Stimulated activated CD8-positive, alpha-beta memory T cell treated with anti-CD3 and anti-CD28 coated beads, Interleukin-4, amount 100 ng/mL, for 1 hour (primary cell): Measurements from ENCODE around the gene RPS2.
"Not testable (repeated sequence)": the region's sequence is repeated elsewhere in the genome, so short reads cannot be mapped to it uniquely, and the experiment has no call there.

ENCODE experiments used
- DNase-seq, 2 donors: peaks; one replicate each; pipeline ENCODE4 v3.0.0-alpha.2; 2020; ENCODE audit warnings: low read depth in 2 of 2, low spot score in 1 of 2

Gene RPS2

GRCh38 chr16:1920727-1921171 lies 43.9 kb downstream of the RPS2 start:
- no peak for DNase-seq

GRCh38 chr16:1920122-1920521 lies 44.5 kb downstream of the RPS2 start:
- not testable (repeated sequence) for DNase-seq

- DNase-seq, result no peak
These were observed 45.2 kb downstream of the RPS2 start for GRCh38 chr16:1919327-1919998.

GRCh38 chr16:1918351-1919326 lies 46.0 kb downstream of the RPS2 start, which contains the start of gene HS3ST6:
TSS of gene HS3ST6 (minus strand) at chr16:1918415. CDS start at chr16:1918323, 92 bp downstream.
- DNase-seq, result no peak

GRCh38 chr16:1917665-1918350 lies 46.8 kb downstream of the RPS2 start:
- no peak for DNase-seq

- no peak for DNase-seq
These were observed 47.5 kb downstream of the RPS2 start for GRCh38 chr16:1917056-1917664.

GRCh38 chr16:1916640-1916990 lies 48.0 kb downstream of the RPS2 start:
- no peak for DNase-seq

- DNase-seq, result no peak
These were observed 48.6 kb downstream of the RPS2 start for GRCh38 chr16:1915732-1916639.

GRCh38 chr16:1914988-1915387 lies 49.6 kb downstream of the RPS2 start:
- DNase-seq, result no peak

GRCh38 chr16:1914084-1914608 lies 50.5 kb downstream of the RPS2 start:
- no peak for DNase-seq

GRCh38 chr16:1913327-1914083 lies 51.1 kb downstream of the RPS2 start:
- no peak for DNase-seq

GRCh38 chr16:1912215-1912543 lies 52.4 kb downstream of the RPS2 start:
- DNase-seq, result no peak
